ENCODE measurements around the gene THAP5. TPM values are rescaled to one million over a fixed set of nuclear protein-coding genes. Genes with fewer than 3 reads are reported as not detected.

Gene THAP5
- total RNA-seq, 1 experiment from 2014 or later, result 18.3 TPM

- DNase-seq, result no peak
- intact Hi-C loops (cut with micrococcal nuclease; ENCODE audit: unreplicated experiment), result loop anchor here (5.0 kb wide), 1 partner anchor 199 kb away; no protein-coding TSS in a partner anchor
- no TSS peak for BruUV-seq (replicated peaks)
- TF ChIP-seq CTCF (IDR thresholded peaks at IDR 0.05; ENCODE audit: unreplicated experiment), result peak; percentile 45
- CTCF ChIA-PET, result no interaction called here
- Mint-ChIP-seq H3K4me1 (ENCODE audit: low read depth, unreplicated experiment) (no peaks in the 10 kb centered on the region), H3K27ac (ENCODE audit: unreplicated experiment) (no peak overlapping the region), H3K9me3 (ENCODE audit: low read depth, unreplicated experiment) (no peaks in the 10 kb centered on the region), H3K27me3 (ENCODE audit: unreplicated experiment) (peaks cover 13% of the 10 kb centered on the region), H3K4me3 (ENCODE audit: low read depth, unreplicated experiment) (no peak overlapping the region), H3K36me3 (ENCODE audit: insufficient read depth, unreplicated experiment) (no peaks in the 10 kb centered on the region)
Observed at GRCh38 chr7:108613147-108613948, 43.8 kb upstream of the THAP5 start.

- CTCF ChIA-PET, result no interaction called here
- no TSS peak for BruUV-seq (replicated peaks)
- no peak overlapping the region for H3K4me3 Mint-ChIP-seq (ENCODE audit: low read depth, unreplicated experiment)
- no peaks in the 10 kb centered on the region for H3K36me3 Mint-ChIP-seq (ENCODE audit: insufficient read depth, unreplicated experiment)
- H3K4me1 Mint-ChIP-seq (ENCODE audit: low read depth, unreplicated experiment), result no peaks in the 10 kb centered on the region
- intact Hi-C loops (cut with micrococcal nuclease; ENCODE audit: unreplicated experiment), result loop anchor here (5.0 kb wide), 1 partner anchor 201 kb away; no protein-coding TSS in a partner anchor
- no peak for DNase-seq
- H3K9me3 Mint-ChIP-seq (ENCODE audit: low read depth, unreplicated experiment), result no peaks in the 10 kb centered on the region
- TF ChIP-seq CTCF (IDR thresholded peaks at IDR 0.05; ENCODE audit: unreplicated experiment), result no peak
- H3K27ac Mint-ChIP-seq (ENCODE audit: unreplicated experiment), result no peak overlapping the region
- peaks cover 20% of the 10 kb centered on the region for H3K27me3 Mint-ChIP-seq (ENCODE audit: unreplicated experiment)
Observed at GRCh38 chr7:108611268-108611667, 41.8 kb upstream of the THAP5 start.

GRCh38 chr7:108609643-108610042, 40.1 kb upstream of the THAP5 start:
- no TSS peak for BruUV-seq (replicated peaks)
- TF ChIP-seq CTCF (IDR thresholded peaks at IDR 0.05; ENCODE audit: unreplicated experiment), result no peak
- DNase-seq, result no peak
- Mint-ChIP-seq H3K9me3 (ENCODE audit: low read depth, unreplicated experiment) (no peaks in the 10 kb centered on the region), H3K4me3 (ENCODE audit: low read depth, unreplicated experiment) (no peak overlapping the region), H3K27me3 (ENCODE audit: unreplicated experiment) (peaks cover 20% of the 10 kb centered on the region), H3K27ac (ENCODE audit: unreplicated experiment) (no peak overlapping the region), H3K36me3 (ENCODE audit: insufficient read depth, unreplicated experiment) (no peaks in the 10 kb centered on the region), H3K4me1 (ENCODE audit: low read depth, unreplicated experiment) (no peaks in the 10 kb centered on the region)
- CTCF ChIA-PET, result no interaction called here
- intact Hi-C loops (cut with micrococcal nuclease; ENCODE audit: unreplicated experiment), result loop anchor here (5.0 kb wide), 1 partner anchor 203 kb away; no protein-coding TSS in a partner anchor

GRCh38 chr7:108605559-108606201, 36.2 kb upstream of the THAP5 start:
- no TSS peak for BruUV-seq (replicated peaks)
- H3K9me3 Mint-ChIP-seq (ENCODE audit: low read depth, unreplicated experiment), result no peaks in the 10 kb centered on the region
- no peak for TF ChIP-seq CTCF (IDR thresholded peaks at IDR 0.05; ENCODE audit: unreplicated experiment)
- no peak overlapping the region for H3K27ac Mint-ChIP-seq (ENCODE audit: unreplicated experiment)
- H3K4me1 Mint-ChIP-seq (ENCODE audit: low read depth, unreplicated experiment), result no peaks in the 10 kb centered on the region
- peaks cover 9% of the 10 kb centered on the region for H3K27me3 Mint-ChIP-seq (ENCODE audit: unreplicated experiment)
- intact Hi-C loops (cut with micrococcal nuclease; ENCODE audit: unreplicated experiment), result no loop called here
- no peak overlapping the region for H3K4me3 Mint-ChIP-seq (ENCODE audit: low read depth, unreplicated experiment)
- DNase-seq, result no peak
- no peaks in the 10 kb centered on the region for H3K36me3 Mint-ChIP-seq (ENCODE audit: insufficient read depth, unreplicated experiment)
- CTCF ChIA-PET, result no interaction called here

Measured in Calu3 (cell line).